Gastrocnemius medialis (tissue), 4 donors: ENCODE results near the gene MYH3. TPM values are rescaled to one million over a fixed set of nuclear protein-coding genes. Genes with fewer than 3 reads are reported as not detected.

Source experiments
- ATAC-seq, 2 donors: fragments of 150-250 bp; one replicate each; pipeline ENCODE4 v1.9.1; 2016
- DNase-seq, 2 donors: peaks; one replicate each; pipeline ENCODE4 v3.0.0-alpha.2; 2019
- H3K27ac ChIP-seq, 4 donors: fragments of 200-600 bp; sonication (generic); 1 replicate in 1 of 4; 2 replicates in 3 of 4; pipeline ENCODE4 v1.5.1; 2016 to 2018; ENCODE audit warnings: mild to moderate bottlenecking in 2 of 4, moderate library complexity in 1 of 4
- H3K27me3 ChIP-seq, 3 donors: fragments of 200-600 bp; sonication (generic) in 2 of 3; 1 replicate in 1 of 3; 2 replicates in 2 of 3; pipeline versions ENCODE4 v1.5.1 to v1.6.0; 2016 to 2019; ENCODE audit warnings: mild to moderate bottlenecking in 1 of 3, moderate library complexity in 1 of 3
- H3K36me3 ChIP-seq, 2 donors: fragments of 200-600 bp; sonication (generic) in 1 of 2; one replicate each; pipeline ENCODE4 v1.5.1; 2017 to 2018
- H3K4me1 ChIP-seq, 2 donors: fragments of 200-600 bp; sonication (generic) in 1 of 2; one replicate each; pipeline ENCODE4 v1.5.1; 2016 to 2017; ENCODE audit warnings: mild to moderate bottlenecking in 2 of 2
- H3K4me3 ChIP-seq, 4 donors: fragments of 200-600 bp; sonication (generic) in 3 of 4; 1 replicate in 1 of 4; 2 replicates in 3 of 4; pipeline ENCODE4 v1.5.1; 2016 to 2019; ENCODE audit warnings: mild to moderate bottlenecking in 2 of 4
- H3K9me3 ChIP-seq, 3 donors: fragments of 200-600 bp; sonication (generic) in 2 of 3; 1 replicate in 1 of 3; 2 replicates in 2 of 3; pipeline ENCODE4 v1.5.1; 2016 to 2019
- POLR2A ChIP-seq, 2 donors: fragments of 450-650 bp; IDR thresholded peaks; one replicate each; pipeline ENCODE4 v1.6.1; 2017; ENCODE audit warnings: antibody characterized with exemption in 2 of 2, mild to moderate bottlenecking in 2 of 2, moderate library complexity in 2 of 2
- in situ Hi-C, 4 donors: fragments of 200-750 bp; cut with MboI; loops; one replicate each; pipeline versions ENCODE4 v1.15.0 to v1.8.0; 2017; ENCODE audit warnings: low sequenced_read_pairs in 4 of 4
- intact Hi-C: fragments of 100-400 bp; cut with DNase I; formaldehyde crosslinking; loops from one replicate; pipeline ENCODE4 v1.15.1; 2023; ENCODE audit warnings: low total_unique reads
- total RNA-seq, 4 donors: library from RNA; depleted of rRNA; stranded (reverse); fragments of >200 nt; gene quantifications; one replicate each; pipeline versions ENCODE4 v1.1.0 to v1.2.3, GENCODE V29; 2016
- TF ChIP-seq, protein P1 (sequence below), 5 experiments: fragments of 450-650 bp in 3 of 5; fragments of 200-600 bp in 2 of 5; sonication (generic) in 2 of 5; IDR thresholded peaks in 4 of 5; conservative IDR thresholded peaks in 1 of 5; 1 replicate in 4 of 5; 2 replicates in 1 of 5; pipeline ENCODE4 v1.5.1; 2016 to 2019; ENCODE audit warnings: antibody characterized with exemption in 5 of 5, mild to moderate bottlenecking in 3 of 5, moderate library complexity in 3 of 5

Gene MYH3
- total RNA-seq, 4 donors from 2014 or later = 1.5 to 17.6 (median 5.3) TPM

DNA sequence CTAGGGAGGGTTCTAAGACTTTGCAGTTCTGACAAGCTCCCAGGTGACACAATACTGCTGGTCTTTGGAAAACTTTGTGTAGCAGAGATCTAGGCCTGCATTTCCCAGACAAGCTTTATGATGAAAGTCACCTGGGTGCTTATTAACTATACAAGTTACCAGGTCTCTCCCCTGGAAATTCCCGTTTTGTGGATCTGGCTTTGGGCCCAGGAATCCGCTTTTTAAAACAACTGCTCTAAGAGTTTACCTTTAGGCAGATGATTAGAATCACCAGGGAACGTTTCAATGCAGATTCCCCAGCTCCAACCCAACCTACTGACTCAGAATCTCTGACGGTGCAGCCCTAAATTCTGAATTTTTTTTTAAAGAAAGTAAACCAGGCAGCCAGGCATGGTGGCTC lies 36.3 kb downstream of the MYH3 start:
- no peaks in the 10 kb centered on the region for H3K36me3 ChIP-seq
- peak overlapping the region in 3 of 4 donors; percentile 43 to 84 (median 52) for H3K27ac ChIP-seq
- H3K4me1 ChIP-seq = peaks cover 15 to 41% of the 10 kb centered on the region in 2 donors
- H3K27me3 ChIP-seq = no peaks in the 10 kb centered on the region
- H3K9me3 ChIP-seq = no peaks in the 10 kb centered on the region
- TF ChIP-seq, protein P1, sequence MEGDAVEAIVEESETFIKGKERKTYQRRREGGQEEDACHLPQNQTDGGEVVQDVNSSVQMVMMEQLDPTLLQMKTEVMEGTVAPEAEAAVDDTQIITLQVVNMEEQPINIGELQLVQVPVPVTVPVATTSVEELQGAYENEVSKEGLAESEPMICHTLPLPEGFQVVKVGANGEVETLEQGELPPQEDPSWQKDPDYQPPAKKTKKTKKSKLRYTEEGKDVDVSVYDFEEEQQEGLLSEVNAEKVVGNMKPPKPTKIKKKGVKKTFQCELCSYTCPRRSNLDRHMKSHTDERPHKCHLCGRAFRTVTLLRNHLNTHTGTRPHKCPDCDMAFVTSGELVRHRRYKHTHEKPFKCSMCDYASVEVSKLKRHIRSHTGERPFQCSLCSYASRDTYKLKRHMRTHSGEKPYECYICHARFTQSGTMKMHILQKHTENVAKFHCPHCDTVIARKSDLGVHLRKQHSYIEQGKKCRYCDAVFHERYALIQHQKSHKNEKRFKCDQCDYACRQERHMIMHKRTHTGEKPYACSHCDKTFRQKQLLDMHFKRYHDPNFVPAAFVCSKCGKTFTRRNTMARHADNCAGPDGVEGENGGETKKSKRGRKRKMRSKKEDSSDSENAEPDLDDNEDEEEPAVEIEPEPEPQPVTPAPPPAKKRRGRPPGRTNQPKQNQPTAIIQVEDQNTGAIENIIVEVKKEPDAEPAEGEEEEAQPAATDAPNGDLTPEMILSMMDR (IDR thresholded peaks at IDR 0.05 in 4 of 5, conservative IDR thresholded peaks at IDR 0.05 in 1 of 5) = no peak
- TF ChIP-seq POLR2A (IDR thresholded peaks at IDR 0.05) = no peak
- intact Hi-C loops = no loop called here
- in situ Hi-C loops = loop anchor here in 3 of 4 donors (25.0 kb wide), 1 partner anchor 709 kb away; the partner anchor contains the start of gene RCVRN (in 3 of the 3)
- DNase-seq = no peak
- no peak for ATAC-seq
- no peak overlapping the region for H3K4me3 ChIP-seq

DNA sequence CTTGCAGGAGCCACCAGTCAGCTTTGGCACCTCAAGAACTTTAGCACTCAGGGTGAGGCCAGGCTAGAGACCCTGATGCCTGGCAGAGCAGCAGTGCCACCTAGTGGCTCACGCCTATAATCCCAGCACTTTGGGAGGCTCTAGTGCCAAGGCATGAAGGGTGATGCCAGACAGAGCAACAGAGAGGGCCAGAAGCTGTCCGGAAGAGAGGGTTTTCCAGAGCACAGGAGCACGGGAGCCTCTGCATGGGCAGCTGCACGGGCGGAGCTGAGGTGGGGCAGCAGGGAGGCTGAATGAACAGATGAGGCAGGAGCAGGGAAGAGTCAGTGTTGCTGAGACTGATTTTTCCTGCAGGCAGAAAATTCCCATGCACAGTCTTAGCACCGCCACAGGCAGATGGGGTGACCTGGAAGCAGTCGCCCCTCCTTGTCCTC lies 38.9 kb downstream of the MYH3 start:
- TF ChIP-seq, protein P1 (IDR thresholded peaks at IDR 0.05 in 4 of 5, conservative IDR thresholded peaks at IDR 0.05 in 1 of 5) = peak; percentile 63 to 85 (median 82)
- TF ChIP-seq POLR2A (IDR thresholded peaks at IDR 0.05) = no peak
- in situ Hi-C loops (loop anchor here (5.0 to 25.0 kb wide), 4 partner anchors 103 to 706 kb away; partner anchors contain the start of genes RCVRN (in 3 of the 4) and MYH1 (in 1 of the 4)), intact Hi-C loops (no loop called here)
- ATAC-seq = peak; percentile 53 to 64
- no peaks in the 10 kb centered on the region for H3K27me3 ChIP-seq
- H3K27ac ChIP-seq = peak overlapping the region in 3 of 4 donors; percentile 23 to 84 (median 35)
- no peaks in the 10 kb centered on the region for H3K36me3 ChIP-seq
- no peak overlapping the region for H3K4me3 ChIP-seq
- H3K9me3 ChIP-seq = no peaks in the 10 kb centered on the region
- H3K4me1 ChIP-seq = peaks cover 11 to 32% of the 10 kb centered on the region in 2 donors
- peak; percentile 38 to 78 for DNase-seq

DNA sequence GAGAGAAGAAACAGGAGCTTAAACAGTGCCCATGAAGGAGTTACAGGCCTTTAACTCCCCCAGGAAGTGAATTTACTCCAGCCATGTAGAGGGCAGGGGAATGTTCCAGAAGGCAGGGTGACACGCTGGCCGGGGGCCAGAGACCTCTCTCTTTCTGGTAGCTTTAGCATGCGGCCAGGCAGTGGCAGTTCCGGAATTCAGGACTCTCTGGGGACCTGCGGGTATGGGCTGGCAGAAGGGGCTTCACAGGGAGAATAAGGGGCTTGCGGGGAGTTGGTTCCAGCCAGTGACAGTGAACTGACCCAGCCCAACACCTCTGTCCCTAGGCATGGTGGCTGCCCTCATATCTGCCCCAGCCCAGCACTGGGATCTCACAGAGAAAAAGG lies 40.0 kb downstream of the MYH3 start:
- Histone ChIP-seq H3K4me1 (peaks cover 16 to 32% of the 10 kb centered on the region in 2 donors), H3K9me3 (no peaks in the 10 kb centered on the region), H3K27ac (peak overlapping the region; percentile 34 to 84 (median 47)), H3K36me3 (no peaks in the 10 kb centered on the region), H3K4me3 (no peak overlapping the region), H3K27me3 (no peaks in the 10 kb centered on the region)
- ATAC-seq (no peak), DNase-seq (no peak)
- TF ChIP-seq, protein P1 (IDR thresholded peaks at IDR 0.05 in 4 of 5, conservative IDR thresholded peaks at IDR 0.05 in 1 of 5) = no peak
- no peak for TF ChIP-seq POLR2A (IDR thresholded peaks at IDR 0.05)
- intact Hi-C loops (no loop called here), in situ Hi-C loops (loop anchor here (5.0 to 25.0 kb wide), 4 partner anchors 102 to 705 kb away; partner anchors contain the start of genes RCVRN (in 3 of the 4) and MYH1 (in 1 of the 4))

DNA sequence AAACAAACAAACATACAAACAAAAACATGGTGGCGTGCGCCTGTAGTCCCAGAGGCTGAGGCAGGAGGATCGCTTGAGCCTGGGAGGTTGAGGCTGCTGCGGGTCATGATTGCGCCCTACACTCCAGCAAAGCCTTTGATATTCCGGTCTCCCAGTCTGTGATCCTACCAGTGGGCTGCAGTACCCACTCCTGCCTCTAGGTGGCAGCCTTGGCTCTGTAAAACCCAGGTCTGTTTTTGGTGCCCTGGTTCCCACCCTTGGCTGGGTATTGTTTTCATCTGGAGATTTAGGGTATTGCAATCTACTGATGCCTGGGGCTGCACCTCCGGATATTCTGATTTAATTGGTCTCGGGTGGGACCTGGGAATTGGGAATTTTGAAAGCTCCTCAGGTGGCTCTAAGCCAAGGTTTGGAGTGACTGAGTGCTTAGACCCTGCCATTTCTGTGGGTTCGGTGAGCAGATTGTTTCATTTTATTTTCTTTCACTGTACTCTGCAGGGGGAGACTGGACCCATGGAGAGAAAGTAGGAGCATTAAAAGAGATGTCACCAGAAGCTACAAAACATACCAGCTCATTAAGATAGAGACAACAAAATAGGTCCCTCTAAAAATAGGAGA lies 40.5 kb downstream of the MYH3 start:
- H3K27ac ChIP-seq = peak overlapping the region; percentile 34 to 84 (median 47)
- no peak overlapping the region for H3K4me3 ChIP-seq
- intact Hi-C loops = no loop called here
- peak in 1 of 2 donors; percentile 25 for ATAC-seq
- H3K27me3 ChIP-seq = no peaks in the 10 kb centered on the region
- peak; percentile 23 to 82 for DNase-seq
- peaks cover 16 to 32% of the 10 kb centered on the region in 2 donors for H3K4me1 ChIP-seq
- TF ChIP-seq, protein P1 (IDR thresholded peaks at IDR 0.05 in 4 of 5, conservative IDR thresholded peaks at IDR 0.05 in 1 of 5) = peak; percentile 91 to 99 (median 92)
- TF ChIP-seq POLR2A (IDR thresholded peaks at IDR 0.05) = no peak
- no peaks in the 10 kb centered on the region for H3K9me3 ChIP-seq
- no peaks in the 10 kb centered on the region for H3K36me3 ChIP-seq
- in situ Hi-C loops = loop anchor here (5.0 to 25.0 kb wide), 4 partner anchors 102 to 704 kb away; partner anchors contain the start of genes RCVRN (in 3 of the 4) and MYH1 (in 1 of the 4)
